Measurements from ENCODE around the gene CST6.
"Not testable (repeated sequence)": the region's sequence is repeated elsewhere in the genome, so short reads cannot be mapped to it uniquely, and the experiment has no call there.

CST6 gene

GRCh38 chr11:65983589-65983987, 28.2 kb upstream of the CST6 start:
- no peak for DNase-seq (ENCODE audit: low spot score)

DNA sequence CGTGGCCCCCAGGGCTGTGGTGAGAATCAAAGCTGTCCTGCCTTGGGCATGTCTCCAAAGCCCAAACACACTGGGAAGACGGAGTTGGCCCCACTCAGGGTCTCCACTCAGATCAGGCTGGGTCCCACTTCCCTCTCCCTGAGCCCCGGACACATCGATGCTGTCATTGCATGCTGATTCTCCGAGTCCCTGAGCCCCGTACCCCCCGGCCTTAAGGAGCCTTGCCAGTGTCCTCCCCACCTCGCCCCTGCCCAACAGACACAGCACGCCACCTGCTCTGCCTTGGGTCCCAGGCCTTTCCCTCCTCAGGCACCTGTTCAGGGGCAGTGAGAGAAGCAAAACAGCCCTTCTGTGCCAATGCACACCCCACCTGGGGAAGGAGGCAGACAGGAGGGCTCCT, 24.5 kb upstream of the CST6 start:
- DNase-seq (ENCODE audit: low spot score), result no peak

DNA sequence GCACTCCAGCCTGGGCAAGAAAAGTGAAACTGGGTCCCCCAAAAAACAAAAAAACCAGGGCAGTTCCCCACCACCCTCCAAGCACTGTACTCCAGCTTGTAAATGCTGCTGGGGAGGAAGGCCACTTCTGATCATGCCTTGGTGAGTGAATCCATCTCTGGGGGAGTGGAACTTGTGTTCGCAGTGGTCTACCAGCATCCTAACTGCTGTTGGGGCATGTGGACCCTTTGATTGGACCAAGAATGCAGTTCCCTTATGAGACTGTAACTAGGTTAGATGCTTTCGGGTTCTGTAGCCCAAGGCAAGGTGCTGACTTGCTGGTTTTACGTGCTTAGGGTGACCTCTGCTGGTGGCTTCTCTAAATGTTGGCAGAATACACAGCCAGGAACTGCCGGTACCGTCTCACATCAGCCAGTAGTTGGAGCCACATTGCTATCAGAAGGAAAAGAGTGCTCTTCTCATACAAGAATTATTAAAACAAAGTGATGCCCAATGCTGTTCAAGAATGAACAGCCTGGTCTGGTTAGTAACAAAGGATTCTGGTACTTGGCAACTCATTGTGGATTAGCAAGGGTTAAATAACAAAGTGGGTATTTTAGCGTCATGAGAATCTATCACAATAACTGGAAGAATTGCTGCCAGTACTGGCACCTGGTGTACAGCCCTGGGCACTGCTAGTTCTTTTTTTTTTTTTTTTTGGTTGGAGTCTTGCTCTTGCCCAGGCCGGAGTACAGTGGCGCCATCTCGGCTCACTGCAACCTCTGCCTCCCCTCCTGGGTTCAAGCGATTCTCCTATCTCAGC, 22.8 kb upstream of the CST6 start:
- DNase-seq (ENCODE audit: low spot score), result peak; percentile 93

GRCh38 chr11:65992056-65992455, 19.8 kb upstream of the CST6 start:
- DNase-seq (ENCODE audit: low spot score), result no peak

- DNase-seq (ENCODE audit: low spot score), result no peak
These were observed 14.5 kb upstream of the CST6 start for GRCh38 chr11:65997286-65997685.

- DNase-seq (ENCODE audit: low spot score), result peak; percentile 91
These were observed 9.7 kb upstream of the CST6 start, which contains the start of the genes BANF1 and EIF1AD for GRCh38 chr11:66001942-66002647. TSS of gene BANF1 (plus strand) at chr11:66002503. CDS start at chr11:66003251, 748 bp downstream. TSS of gene EIF1AD (minus strand) at chr11:66002157. CDS start at chr11:66000389, 1,768 bp downstream.

GRCh38 chr11:66002648-66003225, 9.1 kb upstream of the CST6 start:
- no peak for DNase-seq (ENCODE audit: low spot score)

- DNase-seq (ENCODE audit: low spot score), result no peak
These were observed 8.5 kb upstream of the CST6 start for GRCh38 chr11:66003291-66003690.

DNA sequence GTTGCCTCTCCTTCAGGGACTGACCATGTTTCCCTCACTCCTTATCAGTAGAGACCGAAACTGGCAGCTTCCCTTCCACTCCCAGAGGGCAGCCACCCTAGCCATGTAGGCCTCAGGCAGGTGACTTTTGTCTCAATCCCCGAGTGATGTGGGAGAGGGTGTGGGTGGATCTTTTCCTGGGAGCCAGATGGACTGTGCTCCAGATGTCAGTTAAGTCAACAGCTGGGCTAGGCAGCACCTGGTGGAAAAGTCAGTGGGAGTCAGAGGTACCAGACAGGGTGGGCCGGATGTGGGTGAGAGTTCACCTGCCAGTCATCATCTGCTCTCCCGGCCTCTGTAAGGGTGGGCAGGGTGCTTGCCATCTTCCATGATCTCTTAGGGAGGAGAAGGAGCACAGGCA, 7.6 kb upstream of the CST6 start:
- no peak for DNase-seq (ENCODE audit: low spot score)

- DNase-seq (ENCODE audit: low spot score), result no peak
These were observed 5.5 kb upstream of the CST6 start for GRCh38 chr11:66006134-66006890.

GRCh38 chr11:66006891-66007176, 5.0 kb upstream of the CST6 start:
- no peak for DNase-seq (ENCODE audit: low spot score)

- no peak for DNase-seq (ENCODE audit: low spot score)
These were observed 4.6 kb upstream of the CST6 start for GRCh38 chr11:66007201-66007634.

- DNase-seq (ENCODE audit: low spot score), result no peak
These were observed 3.7 kb upstream of the CST6 start for GRCh38 chr11:66008095-66008467.

- DNase-seq (ENCODE audit: low spot score), result no peak
These were observed 3.2 kb upstream of the CST6 start for GRCh38 chr11:66008468-66009101.

DNA sequence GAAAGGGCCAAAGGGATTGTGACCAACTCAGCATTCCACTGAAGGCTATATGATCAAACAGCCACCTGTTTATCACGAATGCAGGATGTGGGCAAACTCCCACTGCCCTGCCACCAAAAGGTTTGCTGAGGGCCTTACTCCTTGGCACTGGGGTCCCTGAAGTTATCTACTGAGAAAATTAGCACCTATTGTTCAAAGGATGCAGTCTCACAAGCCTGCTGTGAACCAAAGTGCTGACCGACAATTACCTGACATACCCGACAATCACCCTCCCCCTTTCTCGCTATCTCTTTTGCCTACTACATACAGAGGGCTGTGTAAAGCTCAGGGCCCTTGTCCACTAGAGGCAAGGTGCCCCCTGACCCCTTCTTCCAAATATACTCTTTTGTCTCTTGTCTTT, 1.8 kb upstream of the CST6 start:
- DNase-seq (ENCODE audit: low spot score), result not testable (repeated sequence)

- peak; percentile 60 for DNase-seq (ENCODE audit: low spot score)
These were observed 496 bp upstream of the CST6 start for GRCh38 chr11:66011239-66011784.

DNA sequence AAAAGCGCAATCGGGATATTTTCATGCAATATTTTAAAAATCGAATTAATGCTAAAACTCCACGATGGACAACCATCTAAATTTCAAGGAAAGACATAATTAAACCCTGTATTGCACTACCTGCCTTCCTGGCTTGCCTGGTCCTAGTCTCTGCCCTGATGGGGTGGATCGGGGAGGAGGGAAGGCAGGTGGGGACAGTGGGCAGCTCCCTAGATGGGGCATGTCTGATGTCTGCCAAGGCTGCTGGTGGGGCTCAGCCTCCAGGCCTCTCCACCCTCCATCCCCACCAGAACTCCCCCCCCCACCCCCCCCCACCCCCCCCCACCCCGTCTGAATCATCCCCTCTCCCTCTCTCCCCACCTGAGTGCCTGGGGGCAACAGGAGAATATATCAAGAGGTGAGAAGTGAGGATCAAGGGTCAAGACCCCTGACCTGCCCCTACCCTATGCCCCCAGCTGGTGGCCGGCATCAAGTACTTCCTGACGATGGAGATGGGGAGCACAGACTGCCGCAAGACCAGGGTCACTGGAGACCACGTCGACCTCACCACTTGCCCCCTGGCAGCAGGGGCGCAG, 650 bp downstream of the CST6 start:
- no peak for DNase-seq (ENCODE audit: low spot score)

DNA sequence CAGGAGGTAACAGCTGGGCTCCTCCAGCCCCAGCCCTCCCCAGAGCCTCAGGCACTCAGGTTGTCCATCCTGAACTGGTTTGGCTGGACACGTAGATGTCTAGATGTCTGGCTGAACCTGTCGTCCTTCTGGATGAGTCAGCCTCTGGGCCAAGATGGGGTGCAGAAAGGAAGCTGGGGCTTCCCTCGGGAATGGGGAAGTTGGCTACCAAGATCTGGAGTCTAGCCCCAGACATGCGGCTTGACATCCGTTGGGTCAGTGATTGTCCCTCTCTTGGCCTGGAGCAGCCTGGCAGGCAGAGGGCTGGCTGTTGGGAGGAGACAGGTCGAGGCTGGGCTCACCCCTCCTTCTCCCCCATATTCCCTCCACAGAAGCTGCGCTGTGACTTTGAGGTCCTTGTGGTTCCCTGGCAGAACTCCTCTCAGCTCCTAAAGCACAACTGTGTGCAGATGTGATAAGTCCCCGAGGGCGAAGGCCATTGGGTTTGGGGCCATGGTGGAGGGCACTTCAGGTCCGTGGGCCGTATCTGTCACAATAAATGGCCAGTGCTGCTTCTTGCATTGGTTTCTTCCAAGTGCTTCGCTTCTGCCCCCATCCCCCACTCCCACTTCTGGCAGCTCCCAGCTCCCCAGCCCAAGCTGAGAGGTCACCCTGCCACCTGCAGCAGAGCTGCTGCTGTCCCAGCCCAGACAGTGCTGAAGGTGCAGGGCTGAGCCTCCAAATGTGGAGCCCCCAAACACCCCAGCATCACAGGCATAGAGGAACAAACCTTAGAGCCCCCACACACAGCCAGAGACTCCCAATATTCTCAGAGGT, 1.3 kb downstream of the CST6 start:
- no peak for DNase-seq (ENCODE audit: low spot score)

GRCh38 chr11:66013762-66014100, 1.9 kb downstream of the CST6 start:
- no peak for DNase-seq (ENCODE audit: low spot score)

DNA sequence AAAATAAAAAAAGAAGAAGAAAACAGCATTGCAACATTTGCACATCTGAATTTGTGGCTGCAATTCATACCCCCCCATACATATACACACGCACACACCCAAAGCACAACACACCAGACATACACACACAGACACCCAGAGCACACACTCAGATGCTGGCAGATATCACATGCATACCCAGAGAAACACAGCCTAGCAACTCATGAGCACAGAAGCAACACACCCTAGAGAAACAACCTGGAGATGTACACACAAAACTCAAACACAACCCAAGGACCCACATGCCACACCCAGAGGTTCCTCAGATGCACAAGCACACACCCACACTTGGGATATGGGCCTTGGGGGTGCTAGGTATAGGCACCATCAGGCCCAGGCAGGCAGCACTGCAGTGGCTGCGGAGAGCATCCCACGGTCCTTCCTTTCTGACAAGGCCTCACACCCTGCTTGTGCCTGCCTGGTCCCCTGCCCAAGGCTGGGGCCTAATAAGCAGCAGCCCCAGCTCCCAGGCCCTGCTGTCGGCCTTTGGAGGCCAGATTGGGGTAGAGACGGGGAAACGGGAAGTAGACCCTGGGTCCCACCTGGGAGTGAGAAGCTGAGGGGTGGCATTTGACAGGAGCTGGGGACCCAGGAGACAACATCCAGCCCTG, 3.1 kb downstream of the CST6 start:
- no peak for DNase-seq (ENCODE audit: low spot score)
